OCI-LY7 (cell line): ENCODE measurements around the gene MIER1.

ENCODE experiments used
- EZH2phosphoT487 ChIP-seq: fragments of 200-600 bp; sonication (generic); IDR thresholded peaks from 2 replicates; pipeline ENCODE4 v1.6.1; 2018; ENCODE audit warnings: low read depth, borderline replicate concordance, mild to moderate bottlenecking, mixed run types, antibody characterized with exemption, low read length, moderate library complexity, mixed read lengths
- TF ChIP-seq, protein P1 (sequence below): fragments of 200-600 bp; sonication (generic); conservative IDR thresholded peaks from 2 replicates; pipeline ENCODE4 v1.5.1; 2014; ENCODE audit warnings: mild to moderate bottlenecking, antibody characterized with exemption, low read length, moderate library complexity, mixed read lengths

DNA sequence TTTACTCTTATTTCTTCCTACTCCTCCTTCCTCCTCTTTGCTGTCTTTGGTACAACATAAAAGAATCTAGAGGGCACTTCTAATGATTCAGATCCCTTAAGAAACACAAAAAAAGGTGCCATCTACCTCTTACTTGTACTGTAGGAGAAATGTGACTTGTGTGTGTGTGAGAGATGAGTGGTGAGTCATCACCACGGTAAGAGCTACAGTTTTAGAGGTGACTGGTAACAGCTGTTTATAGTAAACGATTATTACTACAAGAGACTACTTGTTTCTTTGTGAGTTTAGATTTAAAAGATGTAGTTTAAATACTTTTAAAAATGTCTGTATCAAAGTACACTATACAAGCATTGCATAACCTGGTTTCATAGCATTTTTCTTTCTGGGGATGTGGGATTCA is 88.8 kb downstream of the MIER1 start:
- TF ChIP-seq, protein P1, sequence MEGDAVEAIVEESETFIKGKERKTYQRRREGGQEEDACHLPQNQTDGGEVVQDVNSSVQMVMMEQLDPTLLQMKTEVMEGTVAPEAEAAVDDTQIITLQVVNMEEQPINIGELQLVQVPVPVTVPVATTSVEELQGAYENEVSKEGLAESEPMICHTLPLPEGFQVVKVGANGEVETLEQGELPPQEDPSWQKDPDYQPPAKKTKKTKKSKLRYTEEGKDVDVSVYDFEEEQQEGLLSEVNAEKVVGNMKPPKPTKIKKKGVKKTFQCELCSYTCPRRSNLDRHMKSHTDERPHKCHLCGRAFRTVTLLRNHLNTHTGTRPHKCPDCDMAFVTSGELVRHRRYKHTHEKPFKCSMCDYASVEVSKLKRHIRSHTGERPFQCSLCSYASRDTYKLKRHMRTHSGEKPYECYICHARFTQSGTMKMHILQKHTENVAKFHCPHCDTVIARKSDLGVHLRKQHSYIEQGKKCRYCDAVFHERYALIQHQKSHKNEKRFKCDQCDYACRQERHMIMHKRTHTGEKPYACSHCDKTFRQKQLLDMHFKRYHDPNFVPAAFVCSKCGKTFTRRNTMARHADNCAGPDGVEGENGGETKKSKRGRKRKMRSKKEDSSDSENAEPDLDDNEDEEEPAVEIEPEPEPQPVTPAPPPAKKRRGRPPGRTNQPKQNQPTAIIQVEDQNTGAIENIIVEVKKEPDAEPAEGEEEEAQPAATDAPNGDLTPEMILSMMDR, result no peak
- no peak for TF ChIP-seq EZH2phosphoT487
